ENCODE measurements around the gene C12orf76. TPM values are rescaled to one million over a fixed set of nuclear protein-coding genes. Genes with fewer than 3 reads are reported as not detected.
"Not testable (repeated sequence)": the region's sequence is repeated elsewhere in the genome, so short reads cannot be mapped to it uniquely, and the experiment has no call there.

The C12orf76 gene
- total RNA-seq, 1 donor from 2014 or later = 25.2 TPM

- H3K27ac Mint-ChIP-seq = no peak overlapping the region
- intact Hi-C loops (cut with micrococcal nuclease) = loop anchor here (5.0 kb wide), 1 partner anchor 33 kb away; no protein-coding TSS in a partner anchor
- H3K4me1 Mint-ChIP-seq (ENCODE audit: low read depth) = peaks cover 27% of the 10 kb centered on the region
- no peaks in the 10 kb centered on the region for H3K27me3 Mint-ChIP-seq (ENCODE audit: low read depth)
- no peak overlapping the region for H3K4me3 Mint-ChIP-seq (ENCODE audit: low read depth)
- DNase-seq (ENCODE audit: low spot score) = no peak
- peaks cover 73% of the 10 kb centered on the region for H3K36me3 Mint-ChIP-seq (ENCODE audit: low read depth)
- H3K9me3 Mint-ChIP-seq = no peaks in the 10 kb centered on the region
These were observed 12.7 kb downstream of the C12orf76 start for GRCh38 chr12:110035534-110036104.

DNA sequence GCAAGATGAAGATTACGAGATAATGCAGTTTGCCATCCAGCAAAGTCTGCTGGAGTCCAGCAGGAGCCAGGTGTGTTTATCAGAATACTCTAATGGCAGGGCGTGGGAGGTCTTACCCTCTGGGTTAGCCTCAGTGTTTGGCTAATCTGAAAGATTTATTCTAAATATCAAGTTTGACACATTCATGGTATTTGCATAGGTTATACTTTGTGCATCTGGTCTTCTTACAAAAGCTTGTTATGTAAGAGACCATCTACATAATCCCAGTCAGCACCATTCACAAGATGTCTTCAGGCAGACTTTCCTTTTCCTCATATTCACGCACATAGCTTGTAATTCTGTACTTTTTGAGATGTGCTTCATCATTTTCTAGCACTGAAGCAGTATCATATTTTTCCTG lies 14.4 kb downstream of the C12orf76 start:
- H3K27me3 Mint-ChIP-seq (ENCODE audit: low read depth) = no peaks in the 10 kb centered on the region
- no peak overlapping the region for H3K4me3 Mint-ChIP-seq (ENCODE audit: low read depth)
- H3K4me1 Mint-ChIP-seq (ENCODE audit: low read depth) = peaks cover 16% of the 10 kb centered on the region
- H3K36me3 Mint-ChIP-seq (ENCODE audit: low read depth) = peaks cover 66% of the 10 kb centered on the region
- DNase-seq (ENCODE audit: low spot score) = no peak
- intact Hi-C loops (cut with micrococcal nuclease) = no loop called here
- no peaks in the 10 kb centered on the region for H3K9me3 Mint-ChIP-seq
- no peak overlapping the region for H3K27ac Mint-ChIP-seq

DNA sequence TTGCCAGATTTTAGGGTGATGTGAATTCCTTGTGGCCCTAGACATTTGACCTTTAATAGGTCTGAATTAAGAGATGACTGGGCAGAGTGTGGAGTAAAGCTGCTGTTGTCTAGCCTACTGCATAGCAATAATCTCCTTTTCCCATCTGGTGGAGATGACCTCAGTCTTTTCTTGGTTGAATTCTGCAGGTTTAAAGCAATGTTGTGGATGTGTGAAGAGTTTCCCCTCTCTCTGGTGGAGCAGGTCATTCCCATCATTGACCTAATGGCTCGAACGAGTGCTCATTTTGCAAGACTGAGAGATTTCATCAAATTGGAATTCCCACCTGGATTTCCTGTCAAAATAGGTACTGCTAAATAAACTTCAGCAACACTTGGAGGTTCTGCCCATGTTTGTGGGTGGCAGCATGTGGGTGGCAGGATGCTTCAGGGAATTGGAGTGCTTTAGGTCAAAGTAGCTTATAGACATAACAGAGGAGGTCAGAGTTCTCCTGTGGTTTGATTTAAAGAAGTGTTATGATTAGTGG lies 19.0 kb downstream of the C12orf76 start:
- H3K4me3 Mint-ChIP-seq (ENCODE audit: low read depth) = no peak overlapping the region
- H3K27me3 Mint-ChIP-seq (ENCODE audit: low read depth) = no peaks in the 10 kb centered on the region
- intact Hi-C loops (cut with micrococcal nuclease) = no loop called here
- peaks cover 11% of the 10 kb centered on the region for H3K4me1 Mint-ChIP-seq (ENCODE audit: low read depth)
- DNase-seq (ENCODE audit: low spot score) = no peak
- H3K9me3 Mint-ChIP-seq = no peaks in the 10 kb centered on the region
- no peak overlapping the region for H3K27ac Mint-ChIP-seq
- peaks cover 64% of the 10 kb centered on the region for H3K36me3 Mint-ChIP-seq (ENCODE audit: low read depth)

DNA sequence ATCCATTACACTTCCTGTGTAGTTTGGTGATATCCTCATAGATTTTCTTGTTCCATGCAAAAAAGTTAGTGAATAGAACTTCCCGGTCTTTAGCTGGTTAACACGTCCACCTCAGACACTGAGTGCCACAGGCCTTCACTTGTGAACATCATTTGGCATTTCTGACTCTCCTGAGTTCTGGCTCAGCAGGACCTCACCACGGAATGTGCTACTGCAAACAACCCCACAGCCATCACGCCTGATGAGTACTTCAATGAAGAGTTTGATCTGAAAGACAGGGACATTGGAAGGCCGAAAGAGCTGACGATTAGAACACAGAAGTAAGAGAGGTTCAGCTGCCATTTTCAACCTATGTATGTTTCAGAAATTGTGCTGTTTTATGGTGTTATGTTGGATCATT lies 20.0 kb downstream of the C12orf76 start:
- H3K27me3 Mint-ChIP-seq (ENCODE audit: low read depth) = no peaks in the 10 kb centered on the region

DNA sequence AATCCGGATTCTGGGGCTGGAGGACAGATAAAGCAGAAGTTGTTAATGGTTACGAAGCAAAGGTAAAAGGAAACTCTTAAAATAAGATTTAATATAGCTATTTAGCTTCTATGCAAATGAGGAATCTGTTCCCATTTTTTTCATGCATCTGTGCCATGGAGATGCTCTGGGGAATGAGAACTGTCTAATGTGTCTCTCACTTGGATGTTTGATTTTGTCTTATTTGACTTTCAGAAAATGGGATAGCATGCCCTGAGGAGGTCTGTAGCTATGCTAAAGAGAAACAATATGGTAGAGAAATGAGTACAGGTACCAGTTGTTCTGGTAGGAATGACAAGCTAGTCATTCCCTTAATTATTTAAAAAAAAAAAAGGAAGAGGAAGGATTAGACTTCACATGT lies 24.3 kb downstream of the C12orf76 start:
- H3K27ac Mint-ChIP-seq = no peak overlapping the region
- DNase-seq (ENCODE audit: low spot score) = no peak
- H3K36me3 Mint-ChIP-seq (ENCODE audit: low read depth) = peaks cover 72% of the 10 kb centered on the region
- no peak overlapping the region for H3K4me3 Mint-ChIP-seq (ENCODE audit: low read depth)
- intact Hi-C loops (cut with micrococcal nuclease) = no loop called here
- no peaks in the 10 kb centered on the region for H3K9me3 Mint-ChIP-seq
- peaks cover 6% of the 10 kb centered on the region for H3K4me1 Mint-ChIP-seq (ENCODE audit: low read depth)
- H3K27me3 Mint-ChIP-seq (ENCODE audit: low read depth) = no peaks in the 10 kb centered on the region

More for the DNA sequence above, 20.0 kb downstream of the C12orf76 start:
- H3K9me3 Mint-ChIP-seq = no peaks in the 10 kb centered on the region
- peak overlapping the region; percentile 11 for H3K27ac Mint-ChIP-seq
- peaks cover 65% of the 10 kb centered on the region for H3K36me3 Mint-ChIP-seq (ENCODE audit: low read depth)
- H3K4me1 Mint-ChIP-seq (ENCODE audit: low read depth) = peaks cover 11% of the 10 kb centered on the region
- intact Hi-C loops (cut with micrococcal nuclease) = no loop called here
- no peak overlapping the region for H3K4me3 Mint-ChIP-seq (ENCODE audit: low read depth)
- DNase-seq (ENCODE audit: low spot score) = no peak

DNA sequence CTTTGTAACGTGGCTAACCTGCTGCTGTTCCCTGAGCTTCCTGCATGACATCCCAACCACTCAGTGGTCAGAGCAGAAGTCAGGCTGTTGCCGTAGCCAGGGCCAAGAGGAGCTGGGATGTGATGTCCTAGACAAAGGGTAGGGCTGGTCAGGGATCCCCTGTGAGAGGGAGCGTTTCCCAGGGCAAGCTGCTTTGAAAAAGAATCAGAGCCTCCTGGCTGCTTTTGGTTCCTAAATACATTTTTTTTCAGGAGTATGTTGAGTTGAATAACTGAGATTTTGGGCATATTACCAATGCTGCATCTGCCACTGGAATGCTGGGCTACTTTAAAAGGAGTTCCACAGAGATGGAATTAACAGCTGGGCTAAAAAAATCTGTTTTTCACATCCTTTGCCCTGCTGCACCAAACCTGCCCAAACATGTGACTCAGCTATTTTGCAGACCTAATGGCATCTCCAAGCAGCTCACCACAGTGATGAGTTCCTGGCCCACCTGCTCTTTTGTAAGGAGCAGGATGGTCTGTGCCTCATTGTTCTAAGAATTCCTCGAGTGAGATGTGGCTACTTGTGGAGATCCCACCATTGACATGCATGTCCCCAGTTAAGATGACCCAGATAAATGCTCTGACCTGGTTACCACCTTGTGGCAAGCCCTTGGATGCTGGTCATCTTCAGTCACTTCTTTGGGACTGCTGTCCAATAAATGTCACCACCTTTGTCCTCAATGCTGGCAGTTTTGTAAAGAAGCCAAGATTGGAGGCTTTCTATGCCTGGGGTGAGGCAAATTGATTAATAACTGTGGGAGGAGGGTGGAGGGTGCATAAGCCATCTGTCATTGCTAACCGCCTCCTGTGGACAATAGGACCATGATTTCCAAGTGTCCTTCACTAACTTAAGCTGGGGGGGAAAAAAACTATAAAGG lies 25.0 kb downstream of the C12orf76 start:
- H3K27ac Mint-ChIP-seq = no peak overlapping the region
- no peak overlapping the region for H3K4me3 Mint-ChIP-seq (ENCODE audit: low read depth)
- peaks cover 75% of the 10 kb centered on the region for H3K36me3 Mint-ChIP-seq (ENCODE audit: low read depth)
- DNase-seq (ENCODE audit: low spot score) = no peak
- H3K4me1 Mint-ChIP-seq (ENCODE audit: low read depth) = peaks cover 5% of the 10 kb centered on the region
- no peaks in the 10 kb centered on the region for H3K9me3 Mint-ChIP-seq
- no peaks in the 10 kb centered on the region for H3K27me3 Mint-ChIP-seq (ENCODE audit: low read depth)
- intact Hi-C loops (cut with micrococcal nuclease) = no loop called here

- no peaks in the 10 kb centered on the region for H3K27me3 Mint-ChIP-seq (ENCODE audit: low read depth)
- no peak overlapping the region for H3K4me3 Mint-ChIP-seq (ENCODE audit: low read depth)
- H3K27ac Mint-ChIP-seq = no peak overlapping the region
- peaks cover 3% of the 10 kb centered on the region for H3K4me1 Mint-ChIP-seq (ENCODE audit: low read depth)
- peaks cover 73% of the 10 kb centered on the region for H3K36me3 Mint-ChIP-seq (ENCODE audit: low read depth)
- no peaks in the 10 kb centered on the region for H3K9me3 Mint-ChIP-seq
- intact Hi-C loops (cut with micrococcal nuclease) = no loop called here
- DNase-seq (ENCODE audit: low spot score) = no peak
These were observed 27.4 kb downstream of the C12orf76 start for GRCh38 chr12:110020956-110021355.

- H3K27ac Mint-ChIP-seq = peak overlapping the region; percentile 85
- H3K9me3 Mint-ChIP-seq = no peaks in the 10 kb centered on the region
- intact Hi-C loops (cut with micrococcal nuclease) = no loop called here
- DNase-seq (ENCODE audit: low spot score) = no peak
- H3K36me3 Mint-ChIP-seq (ENCODE audit: low read depth) = peaks cover 64% of the 10 kb centered on the region
- H3K4me3 Mint-ChIP-seq (ENCODE audit: low read depth) = peak overlapping the region; percentile 42
- no peaks in the 10 kb centered on the region for H3K27me3 Mint-ChIP-seq (ENCODE audit: low read depth)
- H3K4me1 Mint-ChIP-seq (ENCODE audit: low read depth) = peaks cover 39% of the 10 kb centered on the region
These were observed 33.2 kb downstream of the C12orf76 start for GRCh38 chr12:110015132-110015531.

- H3K4me3 Mint-ChIP-seq (ENCODE audit: low read depth) = no peak overlapping the region
- H3K4me1 Mint-ChIP-seq (ENCODE audit: low read depth) = peaks cover 51% of the 10 kb centered on the region
- H3K27me3 Mint-ChIP-seq (ENCODE audit: low read depth) = no peaks in the 10 kb centered on the region
- peak overlapping the region; percentile 74 for H3K27ac Mint-ChIP-seq
- intact Hi-C loops (cut with micrococcal nuclease) = no loop called here
- no peaks in the 10 kb centered on the region for H3K9me3 Mint-ChIP-seq
- peaks cover 57% of the 10 kb centered on the region for H3K36me3 Mint-ChIP-seq (ENCODE audit: low read depth)
- no peak for DNase-seq (ENCODE audit: low spot score)
These were observed 35.7 kb downstream of the C12orf76 start for GRCh38 chr12:110012659-110013058.

DNA sequence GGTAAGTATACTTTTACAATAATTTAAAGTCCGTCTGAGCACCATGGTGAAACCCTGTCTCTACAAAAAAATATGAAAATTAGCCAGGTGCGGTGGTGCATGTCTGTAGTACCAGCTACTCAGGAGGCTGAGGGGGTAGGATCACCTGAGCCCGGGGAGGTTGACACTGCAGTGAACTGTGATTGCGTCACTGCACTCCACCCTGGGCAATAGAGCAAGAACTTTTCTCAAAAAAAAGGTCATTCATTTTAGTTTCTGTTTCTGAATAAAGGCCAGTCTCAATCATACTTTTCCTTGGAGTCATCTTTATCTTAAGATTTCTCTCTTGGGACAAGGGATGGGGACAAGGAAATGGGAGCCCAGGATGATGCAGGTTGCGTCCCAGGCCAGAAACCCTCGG lies 36.2 kb downstream of the C12orf76 start:
- H3K27me3 Mint-ChIP-seq (ENCODE audit: low read depth) = no peaks in the 10 kb centered on the region
- no peak overlapping the region for H3K4me3 Mint-ChIP-seq (ENCODE audit: low read depth)
- no peaks in the 10 kb centered on the region for H3K9me3 Mint-ChIP-seq
- peaks cover 51% of the 10 kb centered on the region for H3K4me1 Mint-ChIP-seq (ENCODE audit: low read depth)
- H3K27ac Mint-ChIP-seq = peak overlapping the region; percentile 74
- intact Hi-C loops (cut with micrococcal nuclease) = no loop called here
- no peak for DNase-seq (ENCODE audit: low spot score)
- peaks cover 55% of the 10 kb centered on the region for H3K36me3 Mint-ChIP-seq (ENCODE audit: low read depth)

GRCh38 chr12:110010853-110011723 lies 37.2 kb downstream of the C12orf76 start:
- H3K4me1 Mint-ChIP-seq (ENCODE audit: low read depth) = peaks cover 57% of the 10 kb centered on the region
- H3K27me3 Mint-ChIP-seq (ENCODE audit: low read depth) = no peaks in the 10 kb centered on the region
- intact Hi-C loops (cut with micrococcal nuclease) = no loop called here
- H3K36me3 Mint-ChIP-seq (ENCODE audit: low read depth) = peaks cover 61% of the 10 kb centered on the region
- no peak for DNase-seq (ENCODE audit: low spot score)
- H3K9me3 Mint-ChIP-seq = no peaks in the 10 kb centered on the region
- no peak overlapping the region for H3K4me3 Mint-ChIP-seq (ENCODE audit: low read depth)
- H3K27ac Mint-ChIP-seq = peak overlapping the region; percentile 56

DNA sequence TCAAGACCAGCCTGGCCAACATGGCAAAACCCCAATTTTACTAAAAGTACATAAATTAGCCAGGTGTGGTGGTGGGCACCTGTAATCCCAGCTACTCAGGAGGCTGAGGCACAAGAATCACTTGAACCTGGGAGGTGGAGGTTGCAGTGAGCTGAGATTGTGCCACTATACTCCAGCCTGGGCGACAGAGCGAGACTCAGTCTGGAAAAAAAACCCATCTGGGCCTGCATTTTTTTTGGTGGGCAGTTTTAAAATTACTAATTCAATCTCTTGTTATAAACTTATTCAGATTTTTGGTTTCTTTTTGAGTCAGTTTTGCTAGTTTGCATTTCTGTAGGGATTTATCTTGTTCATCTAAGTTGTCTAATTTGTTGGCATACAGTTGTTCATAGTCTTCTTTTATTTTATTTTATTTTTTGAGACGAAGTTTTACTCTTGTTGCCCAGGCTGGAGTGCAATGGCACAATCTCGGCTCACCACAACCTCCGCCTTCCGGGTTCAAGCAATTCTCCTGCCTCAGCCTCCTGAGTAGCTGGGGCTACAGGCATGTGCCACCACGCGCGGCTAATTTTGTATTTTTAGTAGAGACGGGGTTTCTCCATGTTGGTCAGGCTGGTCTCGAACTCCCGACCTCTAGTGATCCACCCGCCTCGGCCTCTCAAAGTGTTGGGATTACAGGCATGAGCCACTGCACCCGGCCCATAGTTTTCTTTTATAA lies 39.5 kb downstream of the C12orf76 start:
- intact Hi-C loops (cut with micrococcal nuclease) = loop anchor here (5.0 kb wide), 1 partner anchor 37 kb away; no protein-coding TSS in a partner anchor
- Mint-ChIP-seq H3K27ac (peak overlapping the region; percentile 67), H3K4me1 (ENCODE audit: low read depth) (peaks cover 62% of the 10 kb centered on the region), H3K36me3 (ENCODE audit: low read depth) (peaks cover 53% of the 10 kb centered on the region)
- H3K4me3 Mint-ChIP-seq (ENCODE audit: low read depth); DNase-seq (ENCODE audit: low spot score); H3K9me3 Mint-ChIP-seq; H3K27me3 Mint-ChIP-seq (ENCODE audit: low read depth): not testable (repeated sequence)

Measured in activated T-helper 2 cell treated with anti-CD3 and anti-CD28 coated beads, Interferon-gamma antibody, Interleukin-2, Interleukin-4, amounts not matched to agents 10 μg/mL and 5 μg/mL and 100 μg/mL, durations not matched to agents 14 hours and 24 hours and 36 hours (primary cell).